GM10248 (cell line): ENCODE results near the gene MYO5B.

ENCODE experiments used
- CTCF ChIA-PET: fragments of 300-600 bp; sonication (Branson Sonifier 250); formaldehyde crosslinking; extraction: SDS; loops from one replicate; lab custom pipeline; 2021; ENCODE audit warnings: antibody characterized with exemption; lab: Yijun Ruan, JAX
- POLR2A ChIA-PET: fragments of 350-650 bp; sonication (Branson Sonifier 250); formaldehyde crosslinking; extraction: SDS; loops from one replicate; lab custom pipeline; 2020; ENCODE audit warnings: antibody characterized with exemption; lab: Yijun Ruan, JAX
- DNase-seq: peaks from one replicate; pipeline ENCODE4 v3.0.0; 2012; ENCODE audit errors: extremely low spot score
- CTCF ChIP-seq: IDR thresholded peaks from 2 replicates; pipeline ENCODE4 v1.5.1; 2012; ENCODE audit warnings: mild to moderate bottlenecking, low read depth; ENCODE audit errors: extremely low read depth, missing control alignments, control extremely low read depth

The MYO5B gene

GRCh38 chr18:50196261-50196660 lies 1.3 kb upstream of the MYO5B start:
- no peak for TF ChIP-seq CTCF
- CTCF ChIA-PET: interaction anchor here (0.7 to 4.0 kb wide), 9 partner anchors 10 to 161 kb away, joined by 3 to 24 read pairs (median 3); no protein-coding TSS in a partner anchor
- POLR2A ChIA-PET: no interaction called here
- DNase-seq: no peak

GRCh38 chr18:50195689-50196088 lies 742 bp upstream of the MYO5B start:
- no peak for TF ChIP-seq CTCF
- no peak for DNase-seq
- ChIA-PET POLR2A (no interaction called here), CTCF (interaction anchor here (0.7 to 4.0 kb wide), 14 partner anchors 8 to 164 kb away, joined by 3 to 24 read pairs (median 3); no protein-coding TSS in a partner anchor)

- DNase-seq: peak; percentile 27
- ChIA-PET POLR2A (no interaction called here), CTCF (interaction anchor here (0.8 to 4.0 kb wide), 8 partner anchors 9 to 164 kb away, joined by 3 to 24 read pairs (median 4); no protein-coding TSS in a partner anchor)
Observed at GRCh38 chr18:50193796-50194630, 934 bp downstream of the MYO5B start.

GRCh38 chr18:50192995-50193795 lies 1.8 kb downstream of the MYO5B start:
- POLR2A ChIA-PET: no interaction called here
- no peak for DNase-seq
- TF ChIP-seq CTCF: no peak
- CTCF ChIA-PET: interaction anchor here (0.8 to 1.5 kb wide), 2 partner anchors 11 to 164 kb away, joined by 3 to 4 read pairs; no protein-coding TSS in a partner anchor

More at GRCh38 chr18:50193796-50194630, 934 bp downstream of the MYO5B start:
- TF ChIP-seq CTCF: no peak

- CTCF ChIA-PET: interaction anchor here (0.8 kb wide), 1 partner anchor 10 kb away, joined by 3 read pairs; no protein-coding TSS in a partner anchor
- no peak for TF ChIP-seq CTCF
- POLR2A ChIA-PET: no interaction called here
- DNase-seq: no peak
Observed at GRCh38 chr18:50190926-50191325, 4.0 kb downstream of the MYO5B start.

- POLR2A ChIA-PET: no interaction called here
Observed at GRCh38 chr18:50190236-50190635, 4.7 kb downstream of the MYO5B start.

More at GRCh38 chr18:50190236-50190635, 4.7 kb downstream of the MYO5B start:
- no peak for TF ChIP-seq CTCF
- CTCF ChIA-PET: interaction anchor here (0.8 kb wide), 1 partner anchor 9 kb away, joined by 3 read pairs; no protein-coding TSS in a partner anchor
- no peak for DNase-seq
